GM19193 (cell line): ENCODE results near the gene TMEM51.

Source experiments
- POLR2A ChIP-seq: IDR thresholded peaks from 4 replicates; pipeline ENCODE4 v1.6.1; 2011; ENCODE audit not compliant: insufficient read depth, insufficient read length; ENCODE audit errors: extremely low read depth

Gene TMEM51

DNA sequence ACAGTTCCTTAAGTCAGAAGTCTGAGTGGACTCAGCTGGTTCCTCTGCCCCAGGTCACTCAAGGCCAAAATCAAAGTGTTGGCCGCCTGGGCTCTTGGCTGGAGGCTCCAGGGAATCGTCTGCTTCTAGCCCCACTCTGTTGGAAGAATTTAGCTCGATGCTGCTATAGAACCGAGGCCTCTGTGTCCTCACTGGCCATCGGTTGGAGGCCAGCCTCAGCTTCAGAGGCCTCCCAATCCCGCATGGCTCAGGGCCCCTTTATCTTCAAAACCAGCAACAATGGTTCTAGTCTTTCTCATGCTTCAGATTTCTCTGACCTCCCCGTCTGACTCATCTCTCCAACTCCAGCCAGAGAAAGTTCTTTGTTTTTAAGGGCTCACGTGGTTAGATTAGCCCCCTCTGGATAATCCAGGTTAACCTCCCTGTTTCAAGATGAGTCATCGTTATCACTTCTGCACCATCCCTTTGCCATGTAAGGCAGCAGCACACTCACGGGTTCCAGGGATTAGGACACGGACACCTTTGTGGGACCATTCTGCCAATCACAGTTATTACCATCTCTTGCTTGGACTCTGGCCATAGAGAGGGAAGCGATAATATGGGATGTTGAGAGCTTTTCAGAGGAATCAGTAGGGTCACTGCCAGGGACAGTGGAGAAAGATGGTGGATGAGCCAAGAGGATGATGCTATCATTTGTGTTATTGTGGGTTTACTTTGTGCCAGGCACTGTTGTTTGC lies 107.0 kb downstream of the TMEM51 start:
- TF ChIP-seq POLR2A = no peak

DNA sequence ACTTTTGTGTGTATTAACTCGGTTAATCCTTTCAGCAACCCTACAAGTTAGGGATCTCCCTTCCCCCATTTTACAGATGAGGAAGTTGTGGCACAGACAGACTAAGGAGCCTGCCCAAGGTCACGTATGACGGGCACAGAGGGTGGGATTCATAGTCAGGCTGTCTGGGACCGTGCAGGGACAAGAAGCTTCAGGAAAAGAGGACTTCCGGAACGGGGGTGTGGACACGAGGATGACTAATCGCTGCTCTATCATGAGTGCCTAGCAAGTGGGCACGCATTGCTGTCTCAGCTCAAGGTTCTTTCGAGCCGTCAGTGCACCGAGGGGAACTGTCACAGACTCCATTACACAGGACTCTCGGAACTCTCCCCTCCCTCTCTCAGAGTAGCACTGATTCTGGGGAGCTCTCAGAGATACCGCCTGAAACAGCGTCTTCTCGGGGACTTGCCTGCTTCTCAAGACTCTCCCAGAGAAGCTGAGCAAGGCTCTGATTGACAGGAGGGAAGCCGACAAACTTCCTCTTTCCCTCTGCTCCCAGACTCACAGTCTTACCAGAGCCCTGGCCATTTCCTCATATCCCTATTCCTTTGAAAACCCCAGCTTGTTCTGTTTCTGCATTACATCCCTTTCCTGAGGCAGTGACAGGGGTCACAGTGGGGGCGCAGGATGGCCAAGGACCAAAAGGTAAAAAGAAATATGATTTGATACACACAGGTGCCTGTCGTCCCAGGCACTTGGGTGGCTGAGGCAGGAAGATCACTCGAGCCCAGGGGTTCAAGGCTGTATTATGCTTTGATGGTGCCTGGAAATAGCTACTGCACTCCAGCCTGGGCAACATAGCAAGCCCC lies 107.8 kb downstream of the TMEM51 start:
- TF ChIP-seq POLR2A = no peak

DNA sequence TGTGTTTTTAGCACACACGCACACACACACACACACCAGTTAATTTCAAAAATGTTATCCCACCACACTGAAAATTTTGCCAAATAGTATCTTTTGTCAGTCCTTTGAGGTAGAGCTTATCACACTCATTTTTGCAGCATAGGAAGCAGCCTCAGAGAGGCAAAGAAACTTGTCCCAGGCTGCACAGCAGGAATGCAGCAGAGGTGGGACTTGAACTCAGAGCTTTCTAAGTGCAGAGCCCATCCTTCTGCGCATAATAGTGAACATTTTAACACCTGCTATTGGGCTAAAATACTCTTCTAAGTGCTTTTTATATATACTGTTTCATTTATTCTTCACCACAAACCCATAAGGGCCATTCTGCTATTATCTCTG lies 108.4 kb downstream of the TMEM51 start:
- TF ChIP-seq POLR2A = no peak

DNA sequence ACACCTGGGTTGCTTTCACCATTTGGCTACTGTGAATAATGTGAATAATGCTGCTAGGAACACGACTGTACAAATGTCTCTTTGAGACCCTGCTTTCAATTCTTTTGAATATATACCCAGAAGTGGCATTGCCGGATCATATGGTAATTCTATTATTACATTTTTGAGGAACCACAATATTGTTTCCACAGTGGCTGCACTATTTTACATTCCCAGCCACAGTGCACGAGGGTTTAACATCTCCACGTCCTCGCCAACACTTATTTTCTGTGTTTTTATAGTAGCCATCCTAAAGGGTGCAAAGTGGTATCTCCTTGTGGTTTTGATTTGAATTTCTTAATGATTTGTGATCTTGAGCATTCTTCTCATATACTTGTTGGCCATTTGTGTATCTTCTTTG lies 109.2 kb downstream of the TMEM51 start:
- TF ChIP-seq POLR2A = no peak

DNA sequence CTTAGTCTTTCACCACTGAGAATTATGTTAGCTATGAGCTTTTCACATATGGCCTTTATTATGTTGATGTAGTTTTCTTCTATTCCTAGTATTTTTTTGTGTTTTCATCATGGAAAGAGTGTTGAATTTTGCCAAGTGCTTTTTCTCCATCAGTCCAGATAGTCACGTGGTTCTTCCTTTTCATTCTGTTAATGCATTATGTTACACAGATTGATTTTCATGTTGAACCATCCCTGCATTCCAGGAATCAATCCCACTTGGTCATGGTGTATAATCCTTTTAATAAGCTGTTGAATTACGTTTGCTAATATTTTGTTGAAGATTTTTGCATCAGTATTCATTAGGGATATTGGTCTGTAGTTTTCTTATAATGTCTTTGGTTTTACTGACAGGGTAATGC lies 111.2 kb downstream of the TMEM51 start:
- TF ChIP-seq POLR2A = no peak
